Fibroblast of the conjunctiva (primary cell): ENCODE measurements around the gene AREL1.
"Not testable (repeated sequence)": the region's sequence is repeated elsewhere in the genome, so short reads cannot be mapped to it uniquely, and the experiment has no call there.

Source experiments
- DNase-seq: peaks from one replicate; pipeline ENCODE4 v3.0.0-alpha.2; 2010; ENCODE audit warnings: low read depth

AREL1 gene, protein sequence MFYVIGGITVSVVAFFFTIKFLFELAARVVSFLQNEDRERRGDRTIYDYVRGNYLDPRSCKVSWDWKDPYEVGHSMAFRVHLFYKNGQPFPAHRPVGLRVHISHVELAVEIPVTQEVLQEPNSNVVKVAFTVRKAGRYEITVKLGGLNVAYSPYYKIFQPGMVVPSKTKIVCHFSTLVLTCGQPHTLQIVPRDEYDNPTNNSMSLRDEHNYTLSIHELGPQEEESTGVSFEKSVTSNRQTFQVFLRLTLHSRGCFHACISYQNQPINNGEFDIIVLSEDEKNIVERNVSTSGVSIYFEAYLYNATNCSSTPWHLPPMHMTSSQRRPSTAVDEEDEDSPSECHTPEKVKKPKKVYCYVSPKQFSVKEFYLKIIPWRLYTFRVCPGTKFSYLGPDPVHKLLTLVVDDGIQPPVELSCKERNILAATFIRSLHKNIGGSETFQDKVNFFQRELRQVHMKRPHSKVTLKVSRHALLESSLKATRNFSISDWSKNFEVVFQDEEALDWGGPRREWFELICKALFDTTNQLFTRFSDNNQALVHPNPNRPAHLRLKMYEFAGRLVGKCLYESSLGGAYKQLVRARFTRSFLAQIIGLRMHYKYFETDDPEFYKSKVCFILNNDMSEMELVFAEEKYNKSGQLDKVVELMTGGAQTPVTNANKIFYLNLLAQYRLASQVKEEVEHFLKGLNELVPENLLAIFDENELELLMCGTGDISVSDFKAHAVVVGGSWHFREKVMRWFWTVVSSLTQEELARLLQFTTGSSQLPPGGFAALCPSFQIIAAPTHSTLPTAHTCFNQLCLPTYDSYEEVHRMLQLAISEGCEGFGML

DNA sequence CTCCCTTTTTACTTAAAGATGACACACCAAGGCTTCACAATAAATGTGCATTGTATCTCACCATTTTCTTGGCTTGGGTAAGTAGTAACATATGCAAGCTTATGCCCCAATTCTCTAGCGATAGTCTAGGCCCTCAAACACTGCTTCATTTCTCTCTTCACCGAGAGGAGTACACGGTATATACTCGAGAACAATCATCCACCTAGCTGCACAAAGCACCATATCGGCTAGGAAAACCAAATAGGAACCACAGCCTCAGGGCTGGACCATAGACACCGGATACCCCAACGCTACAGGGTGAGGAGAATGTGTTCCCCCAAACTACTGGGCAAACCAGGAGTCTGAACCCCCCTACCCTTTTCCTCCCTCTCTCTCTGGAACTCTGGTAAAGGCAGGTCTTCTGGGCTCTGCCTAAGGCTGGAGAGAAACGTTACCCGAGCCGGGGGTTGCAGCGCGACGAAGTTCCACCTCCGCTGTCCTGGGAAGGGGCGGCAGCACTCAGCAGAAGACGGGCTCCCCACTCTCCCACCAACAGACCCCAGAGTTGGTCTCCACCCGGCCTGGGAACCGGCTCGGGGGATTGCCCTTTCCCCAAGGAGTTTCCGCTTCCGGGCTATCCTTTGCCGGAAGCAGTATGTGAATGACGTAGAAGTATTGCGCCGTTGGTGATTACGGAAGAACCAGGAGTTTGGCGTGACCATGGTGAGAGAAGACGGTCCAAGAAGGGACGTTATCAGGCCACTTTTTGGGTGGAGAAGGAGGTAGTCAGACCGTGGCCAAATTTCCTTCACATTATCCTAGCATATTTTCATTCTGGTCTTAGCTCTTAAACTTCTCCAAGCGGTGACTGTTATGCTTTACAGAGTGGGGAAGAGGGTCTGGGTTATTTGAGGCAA lies at the start of gene AREL1, which contains the start of gene FCF1:
Gene AREL1, minus strand, starts transcription at position 582 of the 896 bp plus-strand sequence. CDS start 27,465 bp downstream, outside the sequence.
Gene FCF1, plus strand, starts transcription at position 646 of the 896 bp plus-strand sequence. Its CDS starts 54 bp downstream, at position 700.
- peak; percentile 63 for DNase-seq

GRCh38 chr14:74758505-74758904 lies 45.6 kb upstream of the AREL1 start:
- not testable (repeated sequence) for DNase-seq

GRCh38 chr14:74756326-74756725 lies 43.4 kb upstream of the AREL1 start:
- no peak for DNase-seq

DNA sequence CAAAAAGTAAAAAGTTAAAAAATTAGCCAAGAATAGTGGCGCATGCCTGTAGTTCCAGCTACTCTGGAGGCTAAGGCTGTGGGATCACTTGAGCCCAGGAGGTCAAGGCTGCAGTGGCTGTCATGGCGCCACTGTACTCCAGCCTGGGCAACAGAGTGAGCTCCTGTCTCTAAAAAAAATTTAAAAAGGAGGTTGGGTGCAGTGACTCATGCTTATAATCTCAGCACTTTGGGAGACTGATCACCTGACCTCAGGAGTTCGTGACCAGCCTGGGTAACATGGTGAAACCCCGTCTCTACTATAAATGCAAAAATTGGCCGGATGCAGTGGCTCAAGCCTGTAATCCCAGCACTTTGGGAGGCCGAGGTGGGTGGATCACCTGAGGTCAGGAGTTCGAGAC lies 42.0 kb upstream of the AREL1 start:
- no peak for DNase-seq

- DNase-seq = no peak
Observed at GRCh38 chr14:74754157-74754556, 41.3 kb upstream of the AREL1 start.

GRCh38 chr14:74747237-74747636 lies 34.4 kb upstream of the AREL1 start:
- no peak for DNase-seq

DNA sequence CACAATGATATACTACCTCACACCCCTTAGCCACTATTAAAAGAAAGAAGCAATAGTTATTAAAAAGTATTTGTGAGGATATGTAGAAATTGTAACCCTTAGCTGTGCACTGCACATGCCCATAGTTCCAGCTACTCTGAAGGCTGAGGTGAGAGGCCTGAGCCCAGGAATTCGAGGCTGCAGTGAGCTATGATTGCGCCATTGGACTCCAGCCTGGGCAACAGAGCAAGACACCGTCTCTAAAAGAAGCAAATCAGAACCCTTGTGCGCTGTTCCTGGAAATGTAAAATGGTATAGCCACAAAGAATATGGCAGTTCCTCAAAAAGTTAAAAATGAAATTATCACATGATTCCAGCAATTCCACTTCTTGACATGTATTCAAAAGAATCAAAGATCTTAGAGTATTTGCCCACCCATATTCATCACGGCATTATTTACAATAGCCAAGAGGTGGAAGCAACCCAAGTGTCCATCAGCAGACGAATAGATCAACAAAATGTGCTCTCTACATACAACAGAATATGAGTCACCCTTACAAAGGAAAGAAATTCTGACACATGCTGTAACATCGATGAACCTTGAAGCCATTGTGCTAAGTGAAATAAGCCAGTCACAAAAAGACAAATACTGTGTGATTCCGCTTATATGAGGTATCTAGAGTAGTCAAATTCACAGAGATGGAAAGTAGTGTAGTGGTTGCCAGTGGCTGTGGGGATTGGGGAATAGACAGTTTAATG lies 26.6 kb upstream of the AREL1 start:
- no peak for DNase-seq

- no peak for DNase-seq
Observed at GRCh38 chr14:74737753-74738325, 25.0 kb upstream of the AREL1 start.

DNA sequence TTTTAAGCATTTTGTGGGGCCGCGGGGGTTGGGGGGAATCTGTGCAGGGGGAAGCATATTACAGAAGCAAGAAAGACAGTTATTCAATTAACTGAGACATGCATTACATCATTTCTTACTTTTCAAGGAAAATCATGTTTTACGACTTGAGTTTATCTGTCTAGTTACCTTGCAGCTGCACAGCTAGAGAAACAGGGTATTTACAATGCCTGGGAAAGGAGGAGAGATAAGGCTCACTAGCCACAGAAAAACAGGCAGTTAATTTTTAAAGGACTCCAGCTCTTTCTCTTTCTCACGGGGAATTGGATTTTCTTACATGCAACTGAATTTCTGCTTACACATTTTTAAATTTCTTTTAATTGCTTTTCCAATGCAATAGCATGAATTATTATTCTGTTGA lies 22.2 kb upstream of the AREL1 start:
- no peak for DNase-seq

DNA sequence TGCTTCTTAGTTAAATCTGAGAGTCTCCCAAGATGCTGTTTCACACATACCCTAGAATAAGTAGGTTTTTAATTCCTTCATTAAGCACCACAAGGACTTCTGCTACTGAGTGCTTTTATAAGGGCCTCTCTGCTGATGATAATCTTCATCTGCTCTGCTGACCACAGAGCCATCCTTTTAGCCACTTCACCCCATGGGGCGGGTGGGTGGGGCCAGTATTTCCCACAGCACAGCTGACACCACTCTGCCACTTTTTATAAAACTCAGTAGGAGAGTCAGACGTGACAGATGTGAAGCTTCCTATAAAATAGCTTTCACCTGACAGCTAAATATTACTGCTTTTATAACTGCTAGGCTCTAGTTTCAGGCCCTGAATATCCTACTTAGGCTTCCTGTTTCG lies 20.3 kb upstream of the AREL1 start:
- no peak for DNase-seq

DNA sequence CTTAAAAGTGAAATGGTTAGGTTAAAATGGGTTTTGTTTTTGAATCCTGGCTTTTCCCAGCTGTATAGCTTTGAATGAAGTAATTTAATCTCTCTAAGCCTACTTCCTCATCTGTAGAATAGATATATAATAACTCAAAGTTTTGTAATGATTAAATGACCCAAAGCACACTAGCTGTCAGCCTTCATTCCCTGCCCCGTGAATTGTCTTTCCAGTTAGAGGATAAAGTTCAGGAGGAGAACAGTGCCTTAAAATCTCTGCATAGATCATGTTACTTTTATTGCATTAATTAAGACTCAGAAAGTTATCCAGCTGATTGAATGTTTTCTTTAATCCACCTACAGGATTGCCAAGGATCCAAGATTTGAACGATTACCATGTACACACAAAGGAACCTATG lies 19.5 kb upstream of the AREL1 start:
- no peak for DNase-seq

DNA sequence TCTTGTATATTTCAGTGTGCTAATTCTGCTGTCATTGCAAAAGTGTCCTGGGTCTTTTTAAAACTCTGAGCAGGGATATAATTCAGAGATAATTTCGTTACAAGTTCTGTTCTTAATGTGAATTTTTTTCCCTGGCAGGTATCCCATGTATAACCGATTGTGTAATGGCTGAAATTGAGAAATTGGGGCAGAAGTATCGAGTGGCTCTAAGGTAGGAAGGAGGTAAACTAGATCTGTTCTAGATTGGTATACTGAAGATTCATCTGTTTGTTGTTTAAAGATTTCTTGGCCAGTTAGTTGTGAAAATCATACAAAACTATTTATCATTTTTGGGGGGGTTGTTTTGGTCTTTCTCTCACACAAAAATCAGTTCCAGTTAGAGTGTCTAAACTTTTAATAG lies 10.3 kb upstream of the AREL1 start:
- no peak for DNase-seq

GRCh38 chr14:74720526-74720925 lies 7.6 kb upstream of the AREL1 start:
- no peak for DNase-seq

- DNase-seq = no peak
Observed at GRCh38 chr14:74713395-74713735, 485 bp upstream of the AREL1 start.

DNA sequence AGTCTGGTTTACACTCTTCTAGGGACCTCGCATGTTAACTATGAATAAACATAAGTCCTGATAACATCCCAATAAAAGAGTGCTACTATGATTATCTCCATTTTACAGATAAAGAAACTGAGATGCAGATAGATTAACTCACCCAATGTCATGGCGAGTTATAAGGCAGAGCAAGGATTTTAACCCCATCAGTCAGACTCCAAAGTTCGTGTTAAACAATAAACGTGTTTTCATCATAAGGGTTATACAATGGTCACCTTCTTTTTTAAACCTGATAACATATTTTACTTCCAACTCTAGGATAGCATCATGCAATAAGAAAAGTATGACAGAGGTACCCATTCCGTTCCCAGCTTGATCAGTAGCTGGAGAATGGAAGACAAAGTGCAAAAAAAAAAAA lies 1.2 kb downstream of the AREL1 start:
- DNase-seq = no peak

DNA sequence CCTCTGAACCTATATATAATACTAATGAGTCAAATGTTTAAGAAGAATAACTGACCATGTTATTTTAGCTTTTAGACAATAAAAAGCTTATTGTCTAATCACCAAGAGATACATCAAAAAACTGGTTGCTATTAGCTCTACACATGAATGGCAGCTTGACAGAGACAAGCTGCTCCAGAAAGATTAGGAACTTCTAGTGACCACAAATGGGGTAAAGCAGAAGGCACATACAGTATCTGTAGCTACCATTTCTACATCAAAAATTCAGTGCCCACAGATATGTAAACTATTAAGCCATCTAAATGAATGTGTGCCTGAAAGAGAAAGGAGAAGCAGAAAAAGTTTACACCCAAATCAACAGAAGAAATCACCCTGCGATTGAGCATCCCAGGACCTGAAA lies 2.4 kb downstream of the AREL1 start:
- DNase-seq = no peak

DNA sequence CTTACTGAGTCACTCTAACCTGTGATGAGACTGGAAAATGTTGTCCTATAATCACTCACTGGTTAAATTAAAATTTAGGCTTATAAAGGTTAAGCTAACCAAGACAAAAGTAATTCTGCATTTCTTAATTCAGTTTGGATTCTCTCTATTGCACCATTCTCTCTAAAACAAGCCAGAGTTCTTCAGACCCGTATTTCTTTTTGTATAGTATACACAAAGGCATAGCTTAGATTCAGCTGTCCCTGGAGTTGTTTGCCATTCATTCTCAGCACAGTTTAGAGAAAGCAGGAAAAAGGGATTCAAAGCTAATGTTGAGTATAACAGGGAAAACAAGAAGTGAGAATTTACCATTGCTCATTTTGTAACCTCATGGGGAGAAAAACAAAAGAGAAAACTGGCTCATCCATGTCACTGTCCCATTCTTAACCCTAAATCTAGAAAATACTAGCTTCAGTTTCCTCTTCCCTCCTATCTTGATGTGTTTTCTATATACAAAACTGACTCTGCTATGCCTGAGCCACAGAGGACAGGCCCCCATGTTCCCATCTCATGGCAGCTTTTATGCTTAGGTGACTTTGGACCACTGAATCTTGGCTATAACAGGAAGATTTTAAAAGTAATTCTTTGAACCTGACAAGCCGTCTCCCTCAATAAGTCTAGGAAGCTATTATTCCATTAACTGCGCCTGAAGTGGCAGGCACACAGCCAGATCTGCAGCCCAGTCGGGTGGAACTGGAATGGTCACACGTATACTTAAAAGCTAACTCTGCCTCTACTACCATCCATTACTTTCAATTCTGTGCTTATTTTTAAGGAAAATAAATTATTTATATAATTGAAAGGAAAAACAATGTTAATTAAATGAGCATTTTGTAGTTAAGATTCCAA lies 7.0 kb downstream of the AREL1 start:
- DNase-seq = no peak

- no peak for DNase-seq
Observed at GRCh38 chr14:74704656-74705055, 8.2 kb downstream of the AREL1 start.

DNA sequence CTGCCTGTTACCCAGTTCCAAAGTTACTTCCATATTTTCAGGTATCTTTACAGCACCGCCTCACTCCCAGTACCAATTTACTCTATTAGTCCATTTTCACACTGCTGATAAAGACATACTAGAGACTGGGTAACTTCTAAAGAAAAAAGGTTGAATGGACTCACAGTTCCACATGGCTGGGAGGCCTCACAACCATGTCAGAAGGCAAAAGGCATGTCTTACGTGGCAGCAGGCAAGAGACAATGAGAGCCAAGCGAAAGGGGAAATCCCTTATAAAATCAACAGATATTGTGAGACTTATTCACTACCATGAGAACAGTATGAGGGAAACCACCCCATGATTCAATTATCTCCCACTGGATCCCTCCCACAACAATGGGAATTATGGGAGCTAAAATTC lies 9.8 kb downstream of the AREL1 start:
- no peak for DNase-seq

- no peak for DNase-seq
Observed at GRCh38 chr14:74702293-74702692, 10.6 kb downstream of the AREL1 start.
